ENCODE measurements around the gene C16orf87.

- TF ChIP-seq CTCF (IDR thresholded peaks at IDR 0.05) (no peak), POLR2AphosphoS5 (IDR thresholded peaks at IDR 0.05; ENCODE audit: low read depth, low read length) (no peak)
Measured at GRCh38 chr16:46828292-46828691, 2.7 kb downstream of the C16orf87 start.

Data from Panc1 (cell line).